Upper lobe of left lung (tissue), 4 donors: ENCODE measurements around the gene APOL3.

Experiments used
- CTCF ChIP-seq, 6 experiments: fragments of 450-650 bp in 4 of 6; fragments of 200-600 bp in 2 of 6; sonication (generic) in 2 of 6; IDR thresholded peaks; one replicate each; pipeline ENCODE4 v1.5.1; 2016 to 2019; ENCODE audit warnings: antibody characterized with exemption in 6 of 6
- EP300 ChIP-seq, 4 donors: sonication (generic); formaldehyde crosslinking; IDR thresholded peaks; one replicate each; pipeline ENCODE4 v1.5.1; 2017; ENCODE audit warnings: antibody characterized with exemption in 4 of 4, control low read depth in 2 of 4
- POLR2A ChIP-seq, 4 donors: fragments of 450-650 bp; IDR thresholded peaks; one replicate each; pipeline ENCODE4 v1.5.1; 2016 to 2017; ENCODE audit warnings: antibody characterized with exemption in 4 of 4, mild to moderate bottlenecking in 2 of 4
- POLR2AphosphoS5 ChIP-seq, 2 donors: sonication (generic); formaldehyde crosslinking; IDR thresholded peaks; one replicate each; pipeline ENCODE4 v1.5.1; 2017; ENCODE audit warnings: antibody characterized with exemption in 2 of 2

- TF ChIP-seq CTCF (IDR thresholded peaks at IDR 0.05) (peak in 1 of 6 experiments; percentile 39), POLR2A (IDR thresholded peaks at IDR 0.05) (no peak), POLR2AphosphoS5 (IDR thresholded peaks at IDR 0.05) (no peak), EP300 (IDR thresholded peaks at IDR 0.05) (no peak)
Observed at GRCh38 chr22:36175892-36176291, 15.3 kb upstream of the APOL3 start.
